D341Med (cell line): ENCODE data around the gene FAM72D.
"Not testable (repeated sequence)": the region's sequence is repeated elsewhere in the genome, so short reads cannot be mapped to it uniquely, and the experiment has no call there.

Experiments used
- DNase-seq: peaks from one replicate; pipeline ENCODE4 v3.0.0; 2012; ENCODE audit warnings: low spot score

Gene FAM72D

GRCh38 chr1:145082483-145083255 is 13.1 kb upstream of the FAM72D start:
- not testable (repeated sequence) for DNase-seq

- not testable (repeated sequence) for DNase-seq
Measured at GRCh38 chr1:145093517-145094149, 2.1 kb upstream of the FAM72D start.

GRCh38 chr1:145094655-145095211 is 1.0 kb upstream of the FAM72D start:
- DNase-seq: not testable (repeated sequence)

- DNase-seq: not testable (repeated sequence)
Measured at GRCh38 chr1:145101725-145102124, 6.0 kb downstream of the FAM72D start.

GRCh38 chr1:145103294-145103693 is 7.5 kb downstream of the FAM72D start:
- DNase-seq: not testable (repeated sequence)

- DNase-seq: not testable (repeated sequence)
Measured at GRCh38 chr1:145111674-145112073, 15.9 kb downstream of the FAM72D start.

GRCh38 chr1:145112703-145113102 is 16.9 kb downstream of the FAM72D start:
- not testable (repeated sequence) for DNase-seq

GRCh38 chr1:145114560-145115057 is 18.8 kb downstream of the FAM72D start:
- not testable (repeated sequence) for DNase-seq

- DNase-seq: not testable (repeated sequence)
Measured at GRCh38 chr1:145115587-145116493, 20.1 kb downstream of the FAM72D start.

- DNase-seq: not testable (repeated sequence)
Measured at GRCh38 chr1:145119842-145120241, 24.1 kb downstream of the FAM72D start.

GRCh38 chr1:145122344-145123061 is 26.7 kb downstream of the FAM72D start:
- not testable (repeated sequence) for DNase-seq

- not testable (repeated sequence) for DNase-seq
Measured at GRCh38 chr1:145123062-145123395, 27.3 kb downstream of the FAM72D start.

- not testable (repeated sequence) for DNase-seq
Measured at GRCh38 chr1:145123992-145124641, 28.3 kb downstream of the FAM72D start.

- not testable (repeated sequence) for DNase-seq
Measured at GRCh38 chr1:145125112-145125511, 29.3 kb downstream of the FAM72D start.

GRCh38 chr1:145127144-145127543 is 31.4 kb downstream of the FAM72D start:
- not testable (repeated sequence) for DNase-seq

GRCh38 chr1:145128697-145129469 is 33.1 kb downstream of the FAM72D start:
- not testable (repeated sequence) for DNase-seq

- not testable (repeated sequence) for DNase-seq
Measured at GRCh38 chr1:145134476-145134875, 38.7 kb downstream of the FAM72D start.

- not testable (repeated sequence) for DNase-seq
Measured at GRCh38 chr1:145140549-145140948, 44.8 kb downstream of the FAM72D start.

- not testable (repeated sequence) for DNase-seq
Measured at GRCh38 chr1:145144264-145144913, 48.6 kb downstream of the FAM72D start.
